ENCODE results near the gene LMNB1.
"Not testable (repeated sequence)": the region's sequence is repeated elsewhere in the genome, so short reads cannot be mapped to it uniquely, and the experiment has no call there.

The LMNB1 gene

GRCh38 chr5:126852091-126852571 is 75.2 kb downstream of the LMNB1 start:
- H3K9me3 ChIP-seq (ENCODE audit: low read length): no peaks in the 10 kb centered on the region
- H3K4me1 ChIP-seq (ENCODE audit: insufficient read depth, low read length, severe bottlenecking): peaks cover 17% of the 10 kb centered on the region
- TF ChIP-seq EZH2 (IDR thresholded peaks at IDR 0.05; ENCODE audit: borderline replicate concordance, low read length): no peak
- TF ChIP-seq, protein P1, sequence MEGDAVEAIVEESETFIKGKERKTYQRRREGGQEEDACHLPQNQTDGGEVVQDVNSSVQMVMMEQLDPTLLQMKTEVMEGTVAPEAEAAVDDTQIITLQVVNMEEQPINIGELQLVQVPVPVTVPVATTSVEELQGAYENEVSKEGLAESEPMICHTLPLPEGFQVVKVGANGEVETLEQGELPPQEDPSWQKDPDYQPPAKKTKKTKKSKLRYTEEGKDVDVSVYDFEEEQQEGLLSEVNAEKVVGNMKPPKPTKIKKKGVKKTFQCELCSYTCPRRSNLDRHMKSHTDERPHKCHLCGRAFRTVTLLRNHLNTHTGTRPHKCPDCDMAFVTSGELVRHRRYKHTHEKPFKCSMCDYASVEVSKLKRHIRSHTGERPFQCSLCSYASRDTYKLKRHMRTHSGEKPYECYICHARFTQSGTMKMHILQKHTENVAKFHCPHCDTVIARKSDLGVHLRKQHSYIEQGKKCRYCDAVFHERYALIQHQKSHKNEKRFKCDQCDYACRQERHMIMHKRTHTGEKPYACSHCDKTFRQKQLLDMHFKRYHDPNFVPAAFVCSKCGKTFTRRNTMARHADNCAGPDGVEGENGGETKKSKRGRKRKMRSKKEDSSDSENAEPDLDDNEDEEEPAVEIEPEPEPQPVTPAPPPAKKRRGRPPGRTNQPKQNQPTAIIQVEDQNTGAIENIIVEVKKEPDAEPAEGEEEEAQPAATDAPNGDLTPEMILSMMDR (IDR thresholded peaks at IDR 0.05; ENCODE audit: low read length): no peak
- H3K27me3 ChIP-seq (ENCODE audit: insufficient read depth, low read length): no peaks in the 10 kb centered on the region
- no peaks in the 10 kb centered on the region for H3K36me3 ChIP-seq (ENCODE audit: insufficient read depth, low read length)
- H3K9ac ChIP-seq (ENCODE audit: low read length): no peak overlapping the region
- H3K4me2 ChIP-seq (ENCODE audit: low read length): no peak overlapping the region
- no peaks in the 10 kb centered on the region for H3K79me2 ChIP-seq (ENCODE audit: insufficient read depth, low read length)
- H3K27ac ChIP-seq (ENCODE audit: low read depth, low read length, poor library complexity, severe bottlenecking): no peak overlapping the region
- no peak overlapping the region for H3K4me3 ChIP-seq (ENCODE audit: low read depth, low read length, poor library complexity, severe bottlenecking)
- no peak overlapping the region for H2AFZ ChIP-seq (ENCODE audit: low read length)
- H3K9me2 ChIP-seq (ENCODE audit: low read depth, low read length): no peaks in the 10 kb centered on the region
- H4K20me1 ChIP-seq (ENCODE audit: insufficient read depth, low read length): no peaks in the 10 kb centered on the region
- H3F3A ChIP-seq (ENCODE audit: insufficient read depth, low read length): no peaks in the 10 kb centered on the region

DNA sequence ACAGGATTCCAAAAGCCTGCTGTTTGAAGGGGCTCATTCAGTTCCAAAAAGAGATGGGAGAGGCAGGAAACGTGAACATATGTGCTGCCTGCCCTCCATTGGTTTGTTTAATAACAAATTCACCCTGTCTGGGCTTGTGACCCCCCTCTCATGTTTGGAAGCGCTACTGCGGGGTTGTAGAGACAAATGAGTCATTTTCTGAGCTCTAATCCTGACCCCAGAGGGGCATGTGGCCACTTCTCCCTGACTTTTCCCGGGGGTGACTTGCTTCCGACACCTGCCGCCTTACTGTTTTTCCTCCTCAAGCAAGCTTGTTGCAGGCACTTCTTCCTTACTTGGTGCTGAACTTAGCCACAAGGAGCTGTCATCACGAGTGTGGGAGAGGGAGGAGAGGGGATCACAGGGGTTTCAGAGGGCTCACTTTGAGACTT is 75.9 kb downstream of the LMNB1 start:
- Histone ChIP-seq H3K9ac (ENCODE audit: low read length) (no peak overlapping the region), H3K4me2 (ENCODE audit: low read length) (no peak overlapping the region), H3F3A (ENCODE audit: insufficient read depth, low read length) (no peaks in the 10 kb centered on the region), H3K27ac (ENCODE audit: low read depth, low read length, poor library complexity, severe bottlenecking) (no peak overlapping the region), H3K79me2 (ENCODE audit: insufficient read depth, low read length) (no peaks in the 10 kb centered on the region), H3K9me3 (ENCODE audit: low read length) (no peaks in the 10 kb centered on the region), H4K20me1 (ENCODE audit: insufficient read depth, low read length) (no peaks in the 10 kb centered on the region), H3K36me3 (ENCODE audit: insufficient read depth, low read length) (no peaks in the 10 kb centered on the region), H2AFZ (ENCODE audit: low read length) (no peak overlapping the region), H3K4me1 (ENCODE audit: insufficient read depth, low read length, severe bottlenecking) (peaks cover 17% of the 10 kb centered on the region), H3K4me3 (ENCODE audit: low read depth, low read length, poor library complexity, severe bottlenecking) (no peak overlapping the region), H3K27me3 (ENCODE audit: insufficient read depth, low read length) (no peaks in the 10 kb centered on the region), H3K9me2 (ENCODE audit: low read depth, low read length) (no peaks in the 10 kb centered on the region)
- no peak for TF ChIP-seq EZH2 (IDR thresholded peaks at IDR 0.05; ENCODE audit: borderline replicate concordance, low read length)
- TF ChIP-seq, protein P1 (IDR thresholded peaks at IDR 0.05; ENCODE audit: low read length): no peak

- H3K4me2 ChIP-seq (ENCODE audit: low read length); H3F3A ChIP-seq (ENCODE audit: insufficient read depth, low read length); H3K36me3 ChIP-seq (ENCODE audit: insufficient read depth, low read length); H3K27ac ChIP-seq (ENCODE audit: low read depth, low read length, poor library complexity, severe bottlenecking); H3K4me3 ChIP-seq (ENCODE audit: low read depth, low read length, poor library complexity, severe bottlenecking); H4K20me1 ChIP-seq (ENCODE audit: insufficient read depth, low read length); H3K9me3 ChIP-seq (ENCODE audit: low read length); H3K79me2 ChIP-seq (ENCODE audit: insufficient read depth, low read length); H3K27me3 ChIP-seq (ENCODE audit: insufficient read depth, low read length); H2AFZ ChIP-seq (ENCODE audit: low read length); H3K9me2 ChIP-seq (ENCODE audit: low read depth, low read length); H3K9ac ChIP-seq (ENCODE audit: low read length): not testable (repeated sequence)
- H3K4me1 ChIP-seq (ENCODE audit: insufficient read depth, low read length, severe bottlenecking): peaks cover 17% of the 10 kb centered on the region
These were observed 76.8 kb downstream of the LMNB1 start for GRCh38 chr5:126853541-126854307.

Measured in OCI-LY1 (cell line).